ENCODE measurements around the gene GRIN2B.

DNA sequence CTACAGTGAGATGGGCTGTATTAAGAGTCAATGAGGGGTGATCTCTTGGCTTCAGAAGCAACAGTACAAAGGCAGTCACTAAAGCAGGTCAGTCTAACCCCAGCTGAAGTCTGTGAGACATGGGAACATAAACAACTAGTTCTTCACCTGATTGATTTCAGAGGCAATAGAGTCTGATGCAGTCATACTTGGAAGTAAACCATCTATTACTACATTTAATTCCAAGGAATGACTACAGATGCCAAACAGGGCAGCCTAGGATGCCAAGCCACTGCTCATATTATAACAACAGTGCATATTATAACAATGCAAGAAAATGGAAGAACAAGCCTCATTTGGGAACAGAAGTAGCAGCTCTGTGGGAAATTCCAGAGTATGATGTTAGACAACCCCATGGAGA lies 35.8 kb downstream of the GRIN2B start:
- TF ChIP-seq CTCF (IDR thresholded peaks at IDR 0.05; ENCODE audit: low read depth, low read length) = no peak
- TF ChIP-seq EZH2phosphoT487 (IDR thresholded peaks at IDR 0.05; ENCODE audit: low read depth) = no peak

Measured in OCI-LY3 (cell line).